MCF 10A (cell line): ENCODE data around the gene FBLIM1. TPM values are rescaled to one million over a fixed set of nuclear protein-coding genes. Genes with fewer than 3 reads are reported as not detected.

Experiments used
- BruUV-seq: library from RNA; stranded (reverse); fragments of 400-500 nt; replicated peaks from 2 replicates; lab custom pipeline; 2021; lab: Mats Ljungman, UMichigan
- CTCF ChIA-PET: fragments of 300-600 bp; sonication (Branson Sonifier 250); formaldehyde crosslinking; extraction: SDS; loops from one replicate; lab custom pipeline; 2021; ENCODE audit warnings: antibody characterized with exemption, inconsistent platforms; lab: Yijun Ruan, JAX
- POLR2A ChIA-PET: fragments of 300-600, 350-650 bp; sonication (Branson Sonifier 250); formaldehyde crosslinking; extraction: SDS; loops from one replicate; lab custom pipeline; 2020; ENCODE audit warnings: antibody characterized with exemption, inconsistent platforms; lab: Yijun Ruan, JAX
- DNase-seq: peaks from one replicate; pipeline ENCODE4 v3.0.0-alpha.2; 2018; ENCODE audit not compliant: unreplicated experiment
- H3K27ac Mint-ChIP-seq: one replicate; pipeline ENCODE4 v1.8.0; 2022; ENCODE audit warnings: mild to moderate bottlenecking, low read depth, mixed read lengths; ENCODE audit not compliant: unreplicated experiment
- H3K27me3 Mint-ChIP-seq: one replicate; pipeline ENCODE4 v1.8.0; 2022; ENCODE audit warnings: mixed read lengths; ENCODE audit not compliant: insufficient read depth, unreplicated experiment
- H3K36me3 Mint-ChIP-seq: one replicate; pipeline ENCODE4 v1.8.0; 2022; ENCODE audit warnings: mild to moderate bottlenecking, moderate library complexity, mixed read lengths; ENCODE audit not compliant: insufficient read depth, unreplicated experiment
- H3K4me1 Mint-ChIP-seq: one replicate; pipeline ENCODE4 v1.8.0; 2022; ENCODE audit warnings: mixed read lengths; ENCODE audit not compliant: insufficient read depth, unreplicated experiment
- H3K4me3 Mint-ChIP-seq: one replicate; pipeline ENCODE4 v1.8.0; 2022; ENCODE audit warnings: mild to moderate bottlenecking, moderate library complexity, mixed read lengths; ENCODE audit not compliant: unreplicated experiment
- H3K9me3 Mint-ChIP-seq: one replicate; pipeline ENCODE4 v1.8.0; 2022; ENCODE audit warnings: mixed read lengths; ENCODE audit not compliant: unreplicated experiment
- CTCF ChIP-seq: fragments of 200-600 bp; IDR thresholded peaks from one replicate; pipeline ENCODE4 v1.8.0; 2022; ENCODE audit warnings: antibody characterized with exemption, mild to moderate bottlenecking; ENCODE audit not compliant: unreplicated experiment
- intact Hi-C: fragments of 100-400 bp; cut with micrococcal nuclease; formaldehyde crosslinking; loops from 2 replicates; pipeline ENCODE4 v1.14.1; 2022
- total RNA-seq: library from RNA; stranded (reverse); gene quantifications from 2 replicates; pipeline ENCODE4 v1.2.3, GENCODE V29; 2022

FBLIM1 gene
- total RNA-seq, 1 experiment from 2014 or later = 101 TPM

- BruUV-seq = no TSS peak
- no peaks in the 10 kb centered on the region for H3K9me3 Mint-ChIP-seq
- peaks cover 57% of the 10 kb centered on the region for H3K36me3 Mint-ChIP-seq
- intact Hi-C loops = no loop called here
- no peak for TF ChIP-seq CTCF
- CTCF ChIA-PET = interaction anchor here (0.7 kb wide), 1 partner anchor 140 kb away, joined by 3 read pairs; no protein-coding TSS in a partner anchor
- POLR2A ChIA-PET = no interaction called here
- no peaks in the 10 kb centered on the region for H3K4me1 Mint-ChIP-seq
- H3K27me3 Mint-ChIP-seq = no peaks in the 10 kb centered on the region
- H3K27ac Mint-ChIP-seq = no peak overlapping the region
- no peak for DNase-seq
- H3K4me3 Mint-ChIP-seq = no peak overlapping the region
Measured at GRCh38 chr1:15719381-15720120, 39.0 kb upstream of the FBLIM1 start.

- no peak overlapping the region for H3K27ac Mint-ChIP-seq
- no peaks in the 10 kb centered on the region for H3K4me1 Mint-ChIP-seq
- CTCF ChIA-PET = interaction anchor here (0.5 to 1.2 kb wide), 2 partner anchors 21 to 1618 kb away, joined by 3 to 5 read pairs; no protein-coding TSS in a partner anchor
- intact Hi-C loops = no loop called here
- POLR2A ChIA-PET = interaction anchor here (1.9 kb wide), 1 partner anchor 103 kb away, joined by 6 read pairs; no protein-coding TSS in a partner anchor
- no TSS peak for BruUV-seq
- H3K9me3 Mint-ChIP-seq = no peaks in the 10 kb centered on the region
- no peak for DNase-seq
- no peak overlapping the region for H3K4me3 Mint-ChIP-seq
- no peak for TF ChIP-seq CTCF
- H3K36me3 Mint-ChIP-seq = peaks cover 64% of the 10 kb centered on the region
- no peaks in the 10 kb centered on the region for H3K27me3 Mint-ChIP-seq
Measured at GRCh38 chr1:15720861-15721260, 37.7 kb upstream of the FBLIM1 start.

GRCh38 chr1:15722411-15722810, 36.2 kb upstream of the FBLIM1 start:
- ChIA-PET CTCF (interaction anchor here (1.6 kb wide), 1 partner anchor 19 kb away, joined by 10 read pairs; no protein-coding TSS in a partner anchor), POLR2A (interaction anchor here (0.7 to 1.9 kb wide), 2 partner anchors 8 to 104 kb away, joined by 3 to 6 read pairs; no protein-coding TSS in a partner anchor)
- intact Hi-C loops = no loop called here
- no peak overlapping the region for H3K27ac Mint-ChIP-seq
- DNase-seq = no peak
- no peaks in the 10 kb centered on the region for H3K4me1 Mint-ChIP-seq
- no peak for TF ChIP-seq CTCF
- H3K36me3 Mint-ChIP-seq = peaks cover 58% of the 10 kb centered on the region
- no peak overlapping the region for H3K4me3 Mint-ChIP-seq
- no peaks in the 10 kb centered on the region for H3K9me3 Mint-ChIP-seq
- no peaks in the 10 kb centered on the region for H3K27me3 Mint-ChIP-seq
- no TSS peak for BruUV-seq

GRCh38 chr1:15722836-15723532, 35.6 kb upstream of the FBLIM1 start:
- intact Hi-C loops = no loop called here
- ChIA-PET POLR2A (interaction anchor here (0.7 to 1.2 kb wide), 3 partner anchors 9 to 113 kb away, joined by 3 read pairs; no protein-coding TSS in a partner anchor), CTCF (interaction anchor here (0.6 to 1.6 kb wide), 4 partner anchors 18 to 994 kb away, joined by 4 to 10 read pairs (median 4); no protein-coding TSS in a partner anchor)
- no peak overlapping the region for H3K27ac Mint-ChIP-seq
- no peaks in the 10 kb centered on the region for H3K4me1 Mint-ChIP-seq
- no peaks in the 10 kb centered on the region for H3K27me3 Mint-ChIP-seq
- no peak for TF ChIP-seq CTCF
- no peak for DNase-seq
- H3K9me3 Mint-ChIP-seq = no peaks in the 10 kb centered on the region
- BruUV-seq = no TSS peak
- H3K4me3 Mint-ChIP-seq = no peak overlapping the region
- peaks cover 59% of the 10 kb centered on the region for H3K36me3 Mint-ChIP-seq
